MCF 10A (cell line): ENCODE data around the gene SLC3A2. TPM values are rescaled to one million over a fixed set of nuclear protein-coding genes. Genes with fewer than 3 reads are reported as not detected.
A peak's percentile ranks its signal among the peaks of the same experiment; 100 is the strongest.

ENCODE experiments used
- BruUV-seq: library from RNA; stranded (reverse); fragments of 400-500 nt; replicated peaks from 2 replicates; lab custom pipeline; 2021; lab: Mats Ljungman, UMichigan
- CTCF ChIA-PET: fragments of 300-600 bp; sonication (Branson Sonifier 250); formaldehyde crosslinking; extraction: SDS; loops from one replicate; lab custom pipeline; 2021; ENCODE audit warnings: antibody characterized with exemption, inconsistent platforms; lab: Yijun Ruan, JAX
- POLR2A ChIA-PET: fragments of 300-600, 350-650 bp; sonication (Branson Sonifier 250); formaldehyde crosslinking; extraction: SDS; loops from one replicate; lab custom pipeline; 2020; ENCODE audit warnings: antibody characterized with exemption, inconsistent platforms; lab: Yijun Ruan, JAX
- DNase-seq: peaks from one replicate; pipeline ENCODE4 v3.0.0-alpha.2; 2018; ENCODE audit not compliant: unreplicated experiment
- H3K27ac Mint-ChIP-seq: one replicate; pipeline ENCODE4 v1.8.0; 2022; ENCODE audit warnings: mild to moderate bottlenecking, low read depth, mixed read lengths; ENCODE audit not compliant: unreplicated experiment
- H3K27me3 Mint-ChIP-seq: one replicate; pipeline ENCODE4 v1.8.0; 2022; ENCODE audit warnings: mixed read lengths; ENCODE audit not compliant: insufficient read depth, unreplicated experiment
- H3K36me3 Mint-ChIP-seq: one replicate; pipeline ENCODE4 v1.8.0; 2022; ENCODE audit warnings: mild to moderate bottlenecking, moderate library complexity, mixed read lengths; ENCODE audit not compliant: insufficient read depth, unreplicated experiment
- H3K4me1 Mint-ChIP-seq: one replicate; pipeline ENCODE4 v1.8.0; 2022; ENCODE audit warnings: mixed read lengths; ENCODE audit not compliant: insufficient read depth, unreplicated experiment
- H3K4me3 Mint-ChIP-seq: one replicate; pipeline ENCODE4 v1.8.0; 2022; ENCODE audit warnings: mild to moderate bottlenecking, moderate library complexity, mixed read lengths; ENCODE audit not compliant: unreplicated experiment
- H3K9me3 Mint-ChIP-seq: one replicate; pipeline ENCODE4 v1.8.0; 2022; ENCODE audit warnings: mixed read lengths; ENCODE audit not compliant: unreplicated experiment
- CTCF ChIP-seq: fragments of 200-600 bp; IDR thresholded peaks from one replicate; pipeline ENCODE4 v1.8.0; 2022; ENCODE audit warnings: antibody characterized with exemption, mild to moderate bottlenecking; ENCODE audit not compliant: unreplicated experiment
- intact Hi-C: fragments of 100-400 bp; cut with micrococcal nuclease; formaldehyde crosslinking; loops from 2 replicates; pipeline ENCODE4 v1.14.1; 2022
- total RNA-seq: library from RNA; stranded (reverse); gene quantifications from 2 replicates; pipeline ENCODE4 v1.2.3, GENCODE V29; 2022

SLC3A2 gene
- total RNA-seq, 1 experiment from 2014 or later: 896 TPM

DNA sequence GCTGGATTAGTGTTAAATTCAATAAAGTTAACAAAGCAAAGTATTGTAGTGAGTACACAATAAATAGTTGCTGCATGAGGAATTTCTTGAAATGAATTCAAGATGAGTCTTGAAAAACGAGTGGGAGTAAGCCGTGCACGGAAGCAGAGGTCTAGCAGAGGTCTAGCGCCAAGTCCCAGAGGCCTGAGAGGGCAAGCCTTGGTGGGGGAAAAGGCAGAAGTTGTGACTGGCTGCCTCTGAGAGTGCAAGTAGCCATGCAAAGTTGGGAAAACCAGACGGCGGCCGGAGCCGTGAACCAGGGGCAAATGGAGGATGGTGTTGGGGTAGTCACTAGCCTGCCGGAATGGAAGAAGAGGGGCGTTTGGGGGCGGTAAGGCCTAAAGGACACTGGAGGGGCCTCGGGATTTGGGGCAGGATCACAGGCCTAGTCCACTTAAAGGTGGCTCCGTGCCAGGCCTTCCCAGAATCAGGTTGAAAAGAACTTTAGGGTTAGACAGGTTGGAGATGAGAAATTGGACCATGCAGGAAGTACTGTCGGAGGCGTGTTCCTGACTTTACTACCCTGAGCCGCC is 379 bp upstream of the SLC3A2 start:
- no TSS peak for BruUV-seq
- POLR2A ChIA-PET: interaction anchor here (0.6 to 6.1 kb wide), 30 partner anchors 10 to 1456 kb away, joined by 3 to 152 read pairs (median 6); partner anchors contain the start of genes AHNAK, C11orf98, CPSF7 and CSKMT
- H3K4me1 Mint-ChIP-seq: peaks cover 44% of the 10 kb centered on the region
- CTCF ChIA-PET: interaction anchor here (0.7 to 5.1 kb wide), 4 partner anchors 18 to 1891 kb away, joined by 4 to 31 read pairs (median 12); partner anchors contain the start of gene WDR74
- TF ChIP-seq CTCF: no peak
- intact Hi-C loops: loop anchor here (2.0 to 5.0 kb wide), 3 partner anchors 24 to 93 kb away; partner anchors contain the start of gene TMEM179B
- peak; percentile 73 for DNase-seq
- peak overlapping the region; percentile 100 for H3K4me3 Mint-ChIP-seq
- H3K9me3 Mint-ChIP-seq: no peaks in the 10 kb centered on the region
- no peaks in the 10 kb centered on the region for H3K27me3 Mint-ChIP-seq
- peak overlapping the region; percentile 99 for H3K27ac Mint-ChIP-seq
- H3K36me3 Mint-ChIP-seq: peaks cover 74% of the 10 kb centered on the region

DNA sequence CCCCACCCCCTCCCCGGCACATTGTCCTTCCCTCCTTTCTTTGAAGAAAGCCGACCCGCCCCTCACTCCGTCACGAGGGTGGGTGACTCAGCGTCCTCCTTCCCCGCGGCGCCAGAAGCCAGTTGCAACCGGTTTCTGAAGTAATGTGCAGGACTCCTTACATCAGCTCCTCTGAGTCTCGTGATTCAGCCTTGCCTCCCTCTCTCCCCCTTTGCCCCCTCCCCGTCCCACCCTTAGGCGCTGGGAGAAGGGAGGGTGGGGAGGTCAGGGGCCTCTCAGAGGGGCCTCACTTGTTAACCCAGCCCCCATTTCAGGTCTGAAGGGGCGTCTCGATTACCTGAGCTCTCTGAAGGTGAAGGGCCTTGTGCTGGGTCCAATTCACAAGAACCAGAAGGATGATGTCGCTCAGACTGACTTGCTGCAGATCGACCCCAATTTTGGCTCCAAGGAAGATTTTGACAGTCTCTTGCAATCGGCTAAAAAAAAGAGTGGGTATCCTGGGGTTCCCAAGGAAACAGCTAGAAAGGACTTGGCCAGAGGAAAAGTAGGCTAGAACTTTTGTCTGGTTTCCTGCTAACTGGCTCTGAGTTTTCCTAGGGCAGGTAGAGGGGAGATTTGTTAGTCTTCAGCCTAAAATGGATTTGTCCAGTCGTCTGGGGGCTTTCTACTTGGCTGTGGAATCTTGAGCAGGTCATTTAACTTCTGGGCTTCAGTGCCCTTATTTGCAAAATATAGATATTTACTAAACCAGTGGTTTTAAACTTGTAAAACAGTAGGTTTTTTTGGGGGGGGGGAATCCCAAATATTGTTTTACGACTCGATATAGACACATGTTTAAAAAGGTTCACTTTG is 1.1 kb downstream of the SLC3A2 start:
- DNase-seq: peak; percentile 98
- H3K9me3 Mint-ChIP-seq: no peaks in the 10 kb centered on the region
- no peak for TF ChIP-seq CTCF
- H3K4me3 Mint-ChIP-seq: peak overlapping the region; percentile 100
- POLR2A ChIA-PET: interaction anchor here (0.6 to 6.1 kb wide), 41 partner anchors 8 to 1452 kb away, joined by 3 to 152 read pairs (median 5); partner anchors contain the start of genes AHNAK, C11orf98, CHRM1 and CPSF7
- peak overlapping the region; percentile 99 for H3K27ac Mint-ChIP-seq
- CTCF ChIA-PET: interaction anchor here (0.6 to 5.1 kb wide), 11 partner anchors 19 to 1302 kb away, joined by 3 to 31 read pairs (median 4); partner anchors contain the start of genes GNG3 and WDR74
- intact Hi-C loops: loop anchor here (2.0 to 5.0 kb wide), 3 partner anchors 25 to 95 kb away; partner anchors contain the start of gene TMEM179B
- H3K27me3 Mint-ChIP-seq: no peaks in the 10 kb centered on the region
- peaks cover 47% of the 10 kb centered on the region for H3K4me1 Mint-ChIP-seq
- peaks cover 76% of the 10 kb centered on the region for H3K36me3 Mint-ChIP-seq
- BruUV-seq: TSS peak; percentile 51

DNA sequence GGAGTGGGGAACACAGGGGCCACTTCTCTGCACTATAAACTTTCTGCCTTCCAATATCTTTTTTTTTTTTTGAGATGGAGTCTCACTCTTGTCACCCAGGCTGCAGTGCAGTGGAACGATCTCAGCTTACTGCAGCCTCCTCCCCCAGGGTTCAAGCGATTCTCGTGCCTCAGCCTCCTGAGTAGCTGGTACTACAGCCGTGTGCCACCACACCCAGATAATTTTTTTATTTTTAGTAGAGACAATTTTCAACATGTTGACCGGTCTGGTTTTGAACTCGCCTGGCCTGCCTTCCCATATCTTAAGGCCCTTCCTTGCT is 1.7 kb downstream of the SLC3A2 start:
- no peak for TF ChIP-seq CTCF
- no TSS peak for BruUV-seq
- Mint-ChIP-seq H3K27me3 (no peaks in the 10 kb centered on the region), H3K4me1 (peaks cover 44% of the 10 kb centered on the region), H3K27ac (peak overlapping the region; percentile 99), H3K36me3 (peaks cover 76% of the 10 kb centered on the region), H3K9me3 (no peaks in the 10 kb centered on the region), H3K4me3 (peak overlapping the region; percentile 100)
- no peak for DNase-seq
- POLR2A ChIA-PET: interaction anchor here (0.6 to 6.1 kb wide), 23 partner anchors 8 to 338 kb away, joined by 3 to 152 read pairs (median 6); partner anchors contain the start of genes AHNAK, EEF1G, HNRNPUL2 and LBHD1
- CTCF ChIA-PET: interaction anchor here (0.6 to 5.1 kb wide), 4 partner anchors 18 to 140 kb away, joined by 4 to 31 read pairs (median 6); no protein-coding TSS in a partner anchor
- intact Hi-C loops: loop anchor here (5.0 kb wide), 1 partner anchor 95 kb away; the partner anchor contains the start of gene TMEM179B
